WTC11 (cell line): ENCODE results near the gene MTRF1. TPM values are rescaled to one million over a fixed set of nuclear protein-coding genes. Genes with fewer than 3 reads are reported as not detected.

Source experiments
- ATAC-seq: fragments of 200-7000 bp; cut with Tn5 transposase; 2 replicates; pipeline ENCODE4 v1.10.0; 2021; ENCODE audit warnings: mild to moderate bottlenecking, moderate library complexity
- CTCF ChIA-PET: fragments of 300-600 bp; sonication (Branson Sonifier 250); formaldehyde crosslinking; loops from one replicate; lab custom pipeline; 2021; ENCODE audit warnings: antibody characterized with exemption; lab: Charles Lee
- POLR2A ChIA-PET: fragments of 350-600 bp; sonication (Branson Sonifier 250); formaldehyde crosslinking; loops from one replicate; lab custom pipeline; 2021; ENCODE audit warnings: antibody characterized with exemption; lab: Charles Lee
- DNase-seq: peaks from one replicate; pipeline ENCODE4 v3.0.0; 2021; ENCODE audit warnings: low spot score
- H3K27ac Mint-ChIP-seq: 2 replicates; pipeline ENCODE4 v1.8.0; 2021; ENCODE audit warnings: mixed read lengths
- H3K27me3 Mint-ChIP-seq: 2 replicates; pipeline ENCODE4 v1.8.0; 2021; ENCODE audit warnings: low read depth, mild to moderate bottlenecking, moderate library complexity, mixed read lengths
- H3K36me3 Mint-ChIP-seq: 2 replicates; pipeline ENCODE4 v1.8.0; 2021; ENCODE audit warnings: mixed read lengths
- H3K4me1 Mint-ChIP-seq: 2 replicates; pipeline ENCODE4 v1.8.0; 2022; ENCODE audit warnings: mixed read lengths
- H3K4me3 Mint-ChIP-seq: 2 replicates; pipeline ENCODE4 v1.8.0; 2021; ENCODE audit warnings: mild to moderate bottlenecking, moderate library complexity, mixed read lengths
- H3K9me3 Mint-ChIP-seq: 2 replicates; pipeline ENCODE4 v1.8.0; 2021; ENCODE audit warnings: mixed read lengths
- AFF4 ChIP-seq: sonication (generic); formaldehyde crosslinking; IDR thresholded peaks from 2 replicates; pipeline ENCODE4 v1.8.1; 2023; ENCODE audit warnings: mild to moderate bottlenecking, missing genetic modification reagents, borderline replicate concordance
- CTCF ChIP-seq: fragments of 200-600 bp; IDR thresholded peaks from 2 replicates; pipeline ENCODE4 v1.8.0; 2022; ENCODE audit warnings: antibody characterized with exemption
- E2F4 ChIP-seq: sonication (generic); formaldehyde crosslinking; IDR thresholded peaks from 2 replicates; pipeline ENCODE4 v1.8.1; 2022; ENCODE audit warnings: low read depth, mild to moderate bottlenecking, moderate library complexity, missing genetic modification reagents, borderline replicate concordance
- ERG ChIP-seq: fragments of 250-450 bp; sonication (Bioruptor Pico); IDR thresholded peaks from 2 replicates; pipeline ENCODE4 v1.8.0; 2021; ENCODE audit warnings: mild to moderate bottlenecking
- FOXP1 ChIP-seq: sonication (generic); formaldehyde crosslinking; IDR thresholded peaks from 2 replicates; pipeline ENCODE4 v1.8.0; 2022; ENCODE audit warnings: missing genetic modification reagents, mild to moderate bottlenecking, moderate library complexity, borderline replicate concordance
- IRF1 ChIP-seq: sonication (generic); formaldehyde crosslinking; IDR thresholded peaks from 2 replicates; pipeline ENCODE4 v1.8.0; 2023; ENCODE audit warnings: missing genetic modification reagents
- MXD4 ChIP-seq: fragments of 250-450 bp; sonication (Bioruptor Pico); IDR thresholded peaks from 2 replicates; pipeline ENCODE4 v1.8.0; 2021; ENCODE audit warnings: mild to moderate bottlenecking, moderate library complexity, borderline replicate concordance
- NFE2L1 ChIP-seq: sonication (generic); formaldehyde crosslinking; IDR thresholded peaks from 2 replicates; pipeline ENCODE4 v1.8.1; 2023; ENCODE audit warnings: missing genetic modification reagents
- NR2C2 ChIP-seq: sonication (generic); formaldehyde crosslinking; IDR thresholded peaks from 2 replicates; pipeline ENCODE4 v1.8.0; 2022; ENCODE audit warnings: mild to moderate bottlenecking, missing genetic modification reagents
- RELA ChIP-seq: sonication (generic); formaldehyde crosslinking; IDR thresholded peaks from 2 replicates; pipeline ENCODE4 v1.8.1; 2022; ENCODE audit warnings: missing genetic modification reagents, mild to moderate bottlenecking, borderline replicate concordance
- SOX15 ChIP-seq: fragments of 250-450 bp; sonication (Bioruptor Pico); IDR thresholded peaks from 2 replicates; pipeline ENCODE4 v1.9.0; 2021; ENCODE audit warnings: mild to moderate bottlenecking
- SP1 ChIP-seq: sonication (generic); formaldehyde crosslinking; conservative IDR thresholded peaks from 2 replicates; pipeline ENCODE4 v1.8.1; 2022; ENCODE audit warnings: missing genetic modification reagents
- TCF7 ChIP-seq: sonication (generic); formaldehyde crosslinking; IDR thresholded peaks from 2 replicates; pipeline ENCODE4 v1.8.0; 2022; ENCODE audit warnings: mild to moderate bottlenecking, low read depth, missing genetic modification reagents, moderate library complexity
- TEAD1 ChIP-seq: sonication (generic); formaldehyde crosslinking; IDR thresholded peaks from 2 replicates; pipeline ENCODE4 v1.8.0; 2022; ENCODE audit warnings: mild to moderate bottlenecking, missing genetic modification reagents
- TEAD4 ChIP-seq: sonication (generic); formaldehyde crosslinking; IDR thresholded peaks from 2 replicates; pipeline ENCODE4 v1.8.0; 2022; ENCODE audit warnings: mild to moderate bottlenecking, missing genetic modification reagents
- USF1 ChIP-seq: sonication (generic); formaldehyde crosslinking; IDR thresholded peaks from 2 replicates; pipeline ENCODE4 v1.8.0; 2022; ENCODE audit warnings: mild to moderate bottlenecking, missing genetic modification reagents
- ZBTB43 ChIP-seq: sonication (generic); formaldehyde crosslinking; IDR thresholded peaks from 2 replicates; pipeline ENCODE4 v1.8.1; 2023; ENCODE audit warnings: mild to moderate bottlenecking, missing genetic modification reagents
- ZNF423 ChIP-seq: fragments of 250-450 bp; sonication (Bioruptor Pico); IDR thresholded peaks from 2 replicates; pipeline ENCODE4 v2.1.2; 2022; ENCODE audit warnings: mild to moderate bottlenecking, moderate library complexity
- total RNA-seq: library from RNA; stranded (reverse); gene quantifications from 3 replicates; pipeline ENCODE4 v1.2.3, GENCODE V29; 2021
- TF ChIP-seq, protein P1 (sequence below): fragments of 250-450 bp; sonication (Bioruptor Pico); IDR thresholded peaks from 2 replicates; pipeline ENCODE4 v1.9.0; 2021; ENCODE audit warnings: mild to moderate bottlenecking
- TF ChIP-seq, protein P2 (sequence below): sonication (generic); formaldehyde crosslinking; IDR thresholded peaks from 2 replicates; pipeline ENCODE4 v1.8.1; 2023; ENCODE audit warnings: mild to moderate bottlenecking, missing genetic modification reagents, moderate library complexity
- TF ChIP-seq, protein P3 (sequence below): sonication (generic); formaldehyde crosslinking; IDR thresholded peaks from 2 replicates; pipeline ENCODE4 v1.8.0; 2023; ENCODE audit warnings: mild to moderate bottlenecking, missing genetic modification reagents

Gene MTRF1
- total RNA-seq, 1 experiment from 2014 or later = 12.9 TPM

DNA sequence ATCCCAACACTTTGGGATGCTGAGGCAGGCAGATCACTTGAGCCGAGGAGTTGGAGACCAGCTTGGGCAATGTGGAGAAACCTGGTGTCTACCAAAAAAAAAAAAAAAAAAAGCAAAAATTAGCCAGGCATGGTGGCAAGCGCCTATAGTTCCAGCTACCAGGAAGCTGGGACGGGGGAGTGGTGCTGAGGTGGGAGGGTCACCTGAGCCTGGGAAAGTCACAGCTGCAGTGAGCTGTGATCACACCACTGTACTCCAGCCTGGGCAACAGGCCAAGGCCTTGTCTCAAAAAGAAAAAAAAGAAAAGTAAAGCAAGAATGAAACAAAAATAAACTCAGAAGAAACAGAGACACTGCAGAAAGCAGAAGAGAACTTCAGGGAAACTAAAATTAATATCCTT, 31.6 kb downstream of the MTRF1 start (continued):
- TF ChIP-seq CTCF = no peak
- TF ChIP-seq, protein P1, sequence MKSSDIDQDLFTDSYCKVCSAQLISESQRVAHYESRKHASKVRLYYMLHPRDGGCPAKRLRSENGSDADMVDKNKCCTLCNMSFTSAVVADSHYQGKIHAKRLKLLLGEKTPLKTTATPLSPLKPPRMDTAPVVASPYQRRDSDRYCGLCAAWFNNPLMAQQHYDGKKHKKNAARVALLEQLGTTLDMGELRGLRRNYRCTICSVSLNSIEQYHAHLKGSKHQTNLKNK (CRISPR knock-in tag) = no peak
- TF ChIP-seq, protein P2, sequence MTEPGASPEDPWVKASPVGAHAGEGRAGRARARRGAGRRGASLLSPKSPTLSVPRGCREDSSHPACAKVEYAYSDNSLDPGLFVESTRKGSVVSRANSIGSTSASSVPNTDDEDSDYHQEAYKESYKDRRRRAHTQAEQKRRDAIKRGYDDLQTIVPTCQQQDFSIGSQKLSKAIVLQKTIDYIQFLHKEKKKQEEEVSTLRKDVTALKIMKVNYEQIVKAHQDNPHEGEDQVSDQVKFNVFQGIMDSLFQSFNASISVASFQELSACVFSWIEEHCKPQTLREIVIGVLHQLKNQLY = no peak
- no peak for TF ChIP-seq AFF4 (CRISPR knock-in tag)
- TF ChIP-seq RELA (CRISPR knock-in tag) = no peak
- TF ChIP-seq MXD4 = no peak
- no peak for TF ChIP-seq SOX15
- TF ChIP-seq USF1 (CRISPR knock-in tag) = no peak
- no peak for TF ChIP-seq E2F4 (CRISPR knock-in tag)
- TF ChIP-seq NR2C2 (CRISPR knock-in tag) = no peak

DNA sequence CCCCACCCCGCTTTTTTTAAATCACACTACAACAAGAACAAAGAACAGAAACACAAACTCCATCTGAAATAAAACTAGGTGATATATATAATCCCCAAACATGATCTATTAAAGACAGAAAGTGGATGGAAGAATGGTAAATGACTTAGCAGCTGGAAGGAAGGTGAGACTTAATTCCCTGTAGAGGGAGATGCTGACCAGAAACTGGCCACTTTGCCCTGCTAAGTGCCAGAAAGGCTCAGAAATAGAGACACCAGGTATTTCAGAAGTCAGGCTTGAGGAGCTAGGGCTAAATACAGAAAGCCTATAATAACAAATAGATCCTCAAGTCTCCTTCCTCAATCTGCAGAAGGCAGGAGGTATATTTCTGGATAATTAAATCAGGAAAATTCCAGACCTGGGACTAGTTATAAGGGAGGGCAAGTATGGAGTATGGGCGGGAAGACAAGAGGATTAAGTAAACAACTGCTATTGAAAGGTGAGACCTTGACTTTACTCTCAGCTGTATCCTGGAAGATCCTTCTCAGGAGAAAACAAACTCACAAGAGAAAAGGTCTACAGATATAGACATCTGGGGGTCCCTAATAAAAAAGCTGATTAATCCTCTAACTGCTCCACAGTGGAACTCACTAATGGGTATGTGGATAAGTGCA, 32.2 kb downstream of the MTRF1 start:
- Mint-ChIP-seq H3K4me1 (peaks cover 10% of the 10 kb centered on the region), H3K27me3 (no peaks in the 10 kb centered on the region), H3K36me3 (peaks cover 8% of the 10 kb centered on the region), H3K27ac (peak overlapping the region; percentile 20), H3K4me3 (no peak overlapping the region), H3K9me3 (no peaks in the 10 kb centered on the region)
- ChIA-PET POLR2A (no interaction called here), CTCF (interaction anchor here (0.8 to 1.4 kb wide), 2 partner anchors 8 to 15 kb away, joined by 4 to 5 read pairs; no protein-coding TSS in a partner anchor)
- peak; percentile 30; the same call in 1 of the 2 replicates for ATAC-seq
- DNase-seq = no peak
- no peak for TF ChIP-seq SP1 (CRISPR knock-in tag)
- no peak for TF ChIP-seq ERG (CRISPR knock-in tag)
- TF ChIP-seq TEAD1 (CRISPR knock-in tag) = no peak
- TF ChIP-seq NFE2L1 (CRISPR knock-in tag) = no peak
- TF ChIP-seq ZNF423 (CRISPR knock-in tag) = no peak
- TF ChIP-seq ZBTB43 = no peak
- TF ChIP-seq, protein P3, sequence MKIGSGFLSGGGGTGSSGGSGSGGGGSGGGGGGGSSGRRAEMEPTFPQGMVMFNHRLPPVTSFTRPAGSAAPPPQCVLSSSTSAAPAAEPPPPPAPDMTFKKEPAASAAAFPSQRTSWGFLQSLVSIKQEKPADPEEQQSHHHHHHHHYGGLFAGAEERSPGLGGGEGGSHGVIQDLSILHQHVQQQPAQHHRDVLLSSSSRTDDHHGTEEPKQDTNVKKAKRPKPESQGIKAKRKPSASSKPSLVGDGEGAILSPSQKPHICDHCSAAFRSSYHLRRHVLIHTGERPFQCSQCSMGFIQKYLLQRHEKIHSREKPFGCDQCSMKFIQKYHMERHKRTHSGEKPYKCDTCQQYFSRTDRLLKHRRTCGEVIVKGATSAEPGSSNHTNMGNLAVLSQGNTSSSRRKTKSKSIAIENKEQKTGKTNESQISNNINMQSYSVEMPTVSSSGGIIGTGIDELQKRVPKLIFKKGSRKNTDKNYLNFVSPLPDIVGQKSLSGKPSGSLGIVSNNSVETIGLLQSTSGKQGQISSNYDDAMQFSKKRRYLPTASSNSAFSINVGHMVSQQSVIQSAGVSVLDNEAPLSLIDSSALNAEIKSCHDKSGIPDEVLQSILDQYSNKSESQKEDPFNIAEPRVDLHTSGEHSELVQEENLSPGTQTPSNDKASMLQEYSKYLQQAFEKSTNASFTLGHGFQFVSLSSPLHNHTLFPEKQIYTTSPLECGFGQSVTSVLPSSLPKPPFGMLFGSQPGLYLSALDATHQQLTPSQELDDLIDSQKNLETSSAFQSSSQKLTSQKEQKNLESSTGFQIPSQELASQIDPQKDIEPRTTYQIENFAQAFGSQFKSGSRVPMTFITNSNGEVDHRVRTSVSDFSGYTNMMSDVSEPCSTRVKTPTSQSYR (CRISPR knock-in tag) = no peak
- no peak for TF ChIP-seq NR2C2 (CRISPR knock-in tag)
- no peak for TF ChIP-seq FOXP1 (CRISPR knock-in tag)
- no peak for TF ChIP-seq TCF7 (CRISPR knock-in tag)
- no peak for TF ChIP-seq TEAD4 (CRISPR knock-in tag)
- TF ChIP-seq IRF1 (CRISPR knock-in tag) = no peak
